GM21526 (cell line): ENCODE data around the gene VEGFB.
"Not testable (repeated sequence)": the region's sequence is repeated elsewhere in the genome, so short reads cannot be mapped to it uniquely, and the experiment has no call there.

Experiments
- ATAC-seq: cut with Tn5 transposase; IDR thresholded peaks from one replicate; pipeline ENCODE4 v1.9.1; 2021; ENCODE audit warnings: moderate library complexity; ENCODE audit not compliant: unreplicated experiment, low FRiP score

Gene VEGFB

GRCh38 chr11:64245797-64246620 lies 11.6 kb downstream of the VEGFB start:
- no peak for ATAC-seq

- not testable (repeated sequence) for ATAC-seq
These were observed 12.2 kb downstream of the VEGFB start for GRCh38 chr11:64246621-64246870.

GRCh38 chr11:64246871-64247728 lies 12.7 kb downstream of the VEGFB start, which contains the start of gene PPP1R14B:
PPP1R14B (minus strand) TSS chr11:64246943; CDS start chr11:64246673, 270 bp downstream.
- ATAC-seq, result no peak

- ATAC-seq, result no peak
These were observed 13.5 kb downstream of the VEGFB start for GRCh38 chr11:64247729-64248531.

GRCh38 chr11:64248578-64248977 lies 14.2 kb downstream of the VEGFB start:
- no peak for ATAC-seq

- ATAC-seq, result no peak
These were observed 14.7 kb downstream of the VEGFB start for GRCh38 chr11:64249038-64249437.

- ATAC-seq, result no peak
These were observed 15.4 kb downstream of the VEGFB start for GRCh38 chr11:64249563-64250414.

- ATAC-seq, result no peak
These were observed 16.1 kb downstream of the VEGFB start for GRCh38 chr11:64250415-64251015.

GRCh38 chr11:64251016-64251752 lies 16.8 kb downstream of the VEGFB start, which contains the start of gene PLCB3:
PLCB3 (plus strand) TSS chr11:64251530; CDS start chr11:64251650, 120 bp downstream.
- ATAC-seq, result no peak

GRCh38 chr11:64251753-64252002 lies 17.3 kb downstream of the VEGFB start:
- no peak for ATAC-seq

- ATAC-seq, result no peak
These were observed 17.9 kb downstream of the VEGFB start for GRCh38 chr11:64252003-64252872.

- ATAC-seq, result no peak
These were observed 18.7 kb downstream of the VEGFB start for GRCh38 chr11:64253043-64253442.

- no peak for ATAC-seq
These were observed 19.1 kb downstream of the VEGFB start for GRCh38 chr11:64253481-64253880.

GRCh38 chr11:64254326-64254725 lies 19.9 kb downstream of the VEGFB start:
- no peak for ATAC-seq

- no peak for ATAC-seq
These were observed 21.0 kb downstream of the VEGFB start for GRCh38 chr11:64255135-64256128.

- ATAC-seq, result no peak
These were observed 21.9 kb downstream of the VEGFB start for GRCh38 chr11:64256300-64256699.

- ATAC-seq, result no peak
These were observed 24.0 kb downstream of the VEGFB start for GRCh38 chr11:64258356-64258755.
